SK-N-SH (cell line): Measurements from ENCODE around the gene CUEDC1. TPM values are rescaled to one million over a fixed set of nuclear protein-coding genes. Genes with fewer than 3 reads are reported as not detected.

ENCODE experiments used
- CTCF ChIA-PET: fragments of 300-600, 350-600 bp; formaldehyde crosslinking; extraction: SDS; loops from one replicate; lab custom pipeline; 2021; lab: Yijun Ruan, JAX
- POLR2A ChIA-PET: fragments of 350-600 bp; sonication (Branson Sonifier 250); formaldehyde crosslinking; extraction: SDS; loops from one replicate; lab custom pipeline; 2020; ENCODE audit warnings: antibody characterized with exemption, inconsistent platforms; lab: Yijun Ruan, JAX
- DNase-seq: peaks from one replicate; pipeline ENCODE4 v3.0.0; 2012
- H2AFZ ChIP-seq: fragments of 200-600 bp; sonication (generic); 2 replicates; pipeline ENCODE4 v1.8.1; 2016; ENCODE audit warnings: antibody characterized with exemption, mild to moderate bottlenecking, low read depth
- H3F3A ChIP-seq: fragments of 200-600 bp; sonication (generic); replicated peaks from 2 replicates; pipeline ENCODE3; 2016; ENCODE audit warnings: antibody characterized with exemption, mild to moderate bottlenecking; ENCODE audit not compliant: insufficient read depth
- H3K27ac ChIP-seq, 2 experiments: fragments of 200-500 bp in 1 of 2; fragments of 200-600 bp in 1 of 2; sonication (Bioruptor generic) in 1 of 2; sonication (generic), shearing (Covaris generic) in 1 of 2; 2 replicates each; pipeline versions ENCODE4 v1.5.1 to v1.6.1; 2014 to 2016; ENCODE audit warnings: low read depth in 2 of 2, inconsistent platforms in 1 of 2, low read length in 1 of 2, mild to moderate bottlenecking in 1 of 2, mixed read lengths in 1 of 2
- H3K27me3 ChIP-seq: fragments of 200-600 bp; sonication (generic), shearing (Covaris generic); 2 replicates; pipeline ENCODE4 v1.6.1; 2016; ENCODE audit warnings: mixed run types; ENCODE audit not compliant: insufficient read depth
- H3K36me3 ChIP-seq, 2 experiments: fragments of 200-500 bp in 1 of 2; fragments of 200-600 bp in 1 of 2; sonication (Bioruptor generic) in 1 of 2; sonication (generic) in 1 of 2; replicated peaks in 1 of 2; 2 replicates each; pipeline versions ENCODE3 to v1.5.1; 2014 to 2016; ENCODE audit warnings: low read length in 1 of 2, mild to moderate bottlenecking in 1 of 2; ENCODE audit not compliant: insufficient read depth in 2 of 2, control insufficient read depth in 1 of 2
- H3K4me1 ChIP-seq, 2 experiments: fragments of 200-500 bp in 1 of 2; fragments of 200-600 bp in 1 of 2; sonication (Bioruptor generic) in 1 of 2; sonication (generic), shearing (Covaris generic) in 1 of 2; 2 replicates each; pipeline versions ENCODE4 v1.5.1 to v1.6.1; 2014 to 2016; ENCODE audit warnings: low read depth in 1 of 2, low read length in 1 of 2, mixed run types in 1 of 2; ENCODE audit not compliant: insufficient read depth in 2 of 2, control insufficient read depth in 1 of 2
- H3K4me2 ChIP-seq: fragments of 200-600 bp; sonication (generic), shearing (Covaris generic); 2 replicates; pipeline ENCODE4 v1.6.1; 2017; ENCODE audit warnings: mixed run types
- H3K4me3 ChIP-seq, 2 experiments: fragments of 200-500 bp in 1 of 2; fragments of 200-600 bp in 1 of 2; sonication (Bioruptor generic) in 1 of 2; sonication (generic), shearing (Covaris generic) in 1 of 2; 2 replicates each; pipeline versions ENCODE4 v1.5.1 to v1.8.1; 2014 to 2016; ENCODE audit warnings: low read depth in 2 of 2, inconsistent platforms in 1 of 2, low read length in 1 of 2, mild to moderate bottlenecking in 1 of 2, mixed read lengths in 1 of 2, moderate library complexity in 1 of 2
- H3K79me2 ChIP-seq: fragments of 200-600 bp; sonication (generic); 2 replicates; pipeline ENCODE4 v1.8.1; 2017; ENCODE audit warnings: mild to moderate bottlenecking; ENCODE audit not compliant: insufficient read depth
- H3K9ac ChIP-seq: fragments of 200-600 bp; sonication (generic); 2 replicates; pipeline ENCODE4 v1.6.1; 2017; ENCODE audit warnings: mixed run types
- H3K9me2 ChIP-seq: fragments of 200-600 bp; sonication (generic); 2 replicates; pipeline ENCODE4 v1.6.1; 2017; ENCODE audit warnings: mixed run types
- H3K9me3 ChIP-seq: fragments of 200-600 bp; sonication (generic); 2 replicates; pipeline ENCODE4 v1.6.1; 2017; ENCODE audit warnings: mixed run types, mild to moderate bottlenecking, moderate library complexity
- H4K20me1 ChIP-seq: fragments of 200-600 bp; sonication (generic); 2 replicates; pipeline ENCODE4 v1.6.1; 2017; ENCODE audit warnings: mild to moderate bottlenecking, mixed run types; ENCODE audit not compliant: insufficient read depth
- ELF1 ChIP-seq: IDR thresholded peaks from 2 replicates; pipeline ENCODE4 v1.4.0; 2012
- FOSL2 ChIP-seq: IDR thresholded peaks from 2 replicates; pipeline ENCODE4 v1.4.0; 2012; ENCODE audit warnings: low read depth, mild to moderate bottlenecking, moderate library complexity, borderline replicate concordance
- FOXJ3 ChIP-seq: sonication (generic); formaldehyde crosslinking; IDR thresholded peaks from 2 replicates; pipeline ENCODE4 v1.5.1; 2020; ENCODE audit warnings: mild to moderate bottlenecking, missing genetic modification reagents
- FOXM1 ChIP-seq: IDR thresholded peaks from 2 replicates; pipeline ENCODE4 v1.4.0; 2012; ENCODE audit warnings: low read depth, mild to moderate bottlenecking
- GATA2 ChIP-seq: sonication (generic); formaldehyde crosslinking; IDR thresholded peaks from 2 replicates; pipeline ENCODE4 v1.5.0; 2020; ENCODE audit warnings: mild to moderate bottlenecking, missing genetic modification reagents
- IRF3 ChIP-seq: fragments of 150-350 bp; IDR thresholded peaks from 2 replicates; pipeline ENCODE4 v1.6.1; 2016; ENCODE audit warnings: mild to moderate bottlenecking, low read depth, low read length
- MEF2A ChIP-seq: IDR thresholded peaks from 2 replicates; pipeline ENCODE4 v1.4.0; 2012; ENCODE audit warnings: low read depth, borderline replicate concordance
- MXI1 ChIP-seq: IDR thresholded peaks from 2 replicates; pipeline ENCODE4 v1.6.1; 2012; ENCODE audit warnings: mild to moderate bottlenecking, low read depth, low read length, improper control_type of control experiment
- NFIC ChIP-seq: IDR thresholded peaks from 2 replicates; pipeline ENCODE4 v1.4.0; 2012; ENCODE audit warnings: borderline replicate concordance
- NRF1 ChIP-seq: IDR thresholded peaks from 2 replicates; pipeline ENCODE4 v1.6.1; 2012; ENCODE audit warnings: low read depth, mild to moderate bottlenecking, low read length
- RCOR1 ChIP-seq: fragments of 150-350 bp; IDR thresholded peaks from 2 replicates; pipeline ENCODE4 v1.6.1; 2017; ENCODE audit warnings: antibody characterized with exemption, low read length
- RFX5 ChIP-seq: IDR thresholded peaks from 2 replicates; pipeline ENCODE4 v1.6.1; 2012; ENCODE audit warnings: mild to moderate bottlenecking, improper control_type of control experiment, low read length
- RXRA ChIP-seq: IDR thresholded peaks from 2 replicates; pipeline ENCODE4 v1.4.0; 2012; ENCODE audit warnings: low read depth, mild to moderate bottlenecking, borderline replicate concordance
- SMC3 ChIP-seq: IDR thresholded peaks from 2 replicates; pipeline ENCODE4 v1.6.1; 2012; ENCODE audit warnings: low read depth, low read length, improper control_type of control experiment
- TCF12 ChIP-seq: IDR thresholded peaks from 2 replicates; pipeline ENCODE4 v1.4.0; 2012
- TEAD4 ChIP-seq: IDR thresholded peaks from 2 replicates; pipeline ENCODE4 v1.4.0; 2012; ENCODE audit warnings: mild to moderate bottlenecking, borderline replicate concordance; ENCODE audit not compliant: insufficient read depth
- YY1 ChIP-seq: IDR thresholded peaks from 2 replicates; pipeline ENCODE4 v1.4.0; 2012; ENCODE audit warnings: low read depth, mild to moderate bottlenecking
- WGBS: methylation state at CpG from one replicate; pipeline ENCODE4 v1.1.6; 2017; ENCODE audit warnings: low lambda C conversion rate; 5-methylcytosine and 5-hydroxymethylcytosine counted together
- polyA plus RNA-seq, 3 experiments: library from polyadenylated mRNA; depleted of rRNA; stranded (reverse); fragments of >200 nt; gene quantifications; 2 replicates each; pipeline ENCODE4 v1.2.3, GENCODE V29; 2012
- TF ChIP-seq, protein P1 (sequence below): IDR thresholded peaks from 2 replicates; pipeline ENCODE4 v1.4.0; 2012; ENCODE audit warnings: low read depth, borderline replicate concordance
- TF ChIP-seq, protein P2 (sequence below): IDR thresholded peaks from 2 replicates; pipeline ENCODE4 v1.4.0; 2012; ENCODE audit warnings: low read depth
- TF ChIP-seq, protein P3 (sequence below): fragments of 200-600 bp; sonication (generic); IDR thresholded peaks from 2 replicates; pipeline ENCODE4 v1.6.1; 2017; ENCODE audit warnings: antibody characterized with exemption, mild to moderate bottlenecking, moderate library complexity
- TF ChIP-seq, protein P4 (sequence below): IDR thresholded peaks from 2 replicates; pipeline ENCODE4 v1.4.0; 2012; ENCODE audit warnings: low read depth, borderline replicate concordance

CUEDC1 gene
- polyA plus RNA-seq, 1 of the 3 experiments (the other 2 are of a cell fraction), result 58.9 TPM

- TF ChIP-seq RFX5 (no peak), FOSL2 (no peak), TEAD4 (peak; percentile 55; the same call in 1 of the 2 replicates), MEF2A (no peak), NFIC (peak; percentile 70; the same call in 1 of the 2 replicates), YY1 (no peak), MXI1 (no peak), RCOR1 (no peak)
- TF ChIP-seq, protein P1, sequence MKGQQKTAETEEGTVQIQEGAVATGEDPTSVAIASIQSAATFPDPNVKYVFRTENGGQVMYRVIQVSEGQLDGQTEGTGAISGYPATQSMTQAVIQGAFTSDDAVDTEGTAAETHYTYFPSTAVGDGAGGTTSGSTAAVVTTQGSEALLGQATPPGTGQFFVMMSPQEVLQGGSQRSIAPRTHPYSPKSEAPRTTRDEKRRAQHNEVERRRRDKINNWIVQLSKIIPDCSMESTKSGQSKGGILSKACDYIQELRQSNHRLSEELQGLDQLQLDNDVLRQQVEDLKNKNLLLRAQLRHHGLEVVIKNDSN, result no peak; the same call in 1 of the 2 replicates
- TF ChIP-seq, protein P2, sequence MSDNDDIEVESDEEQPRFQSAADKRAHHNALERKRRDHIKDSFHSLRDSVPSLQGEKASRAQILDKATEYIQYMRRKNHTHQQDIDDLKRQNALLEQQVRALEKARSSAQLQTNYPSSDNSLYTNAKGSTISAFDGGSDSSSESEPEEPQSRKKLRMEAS, result peak; percentile 70
Observed at GRCh38 chr17:57881143-57881542, 74.1 kb downstream of the CUEDC1 start (continued).

DNA sequence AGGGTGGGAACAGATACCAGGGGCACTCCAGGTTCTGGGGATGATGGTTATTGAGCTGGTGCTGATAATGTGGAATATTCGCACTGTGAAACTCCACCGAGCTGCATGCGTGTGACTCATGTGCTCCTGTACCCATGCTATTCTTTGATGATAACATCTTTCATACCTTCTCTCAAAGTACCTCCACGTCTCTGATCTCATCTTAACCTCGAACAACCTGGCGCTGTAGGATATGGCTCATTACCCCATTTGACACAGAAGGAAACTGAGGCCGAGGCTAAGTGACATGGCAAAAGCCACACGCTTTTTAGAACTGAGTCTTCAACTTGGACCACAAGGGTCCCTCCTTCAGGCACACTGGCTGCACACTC lies 75.1 kb downstream of the CUEDC1 start:
- Histone ChIP-seq H3F3A (peaks cover 47% of the 10 kb centered on the region), H3K27ac (peak overlapping the region; percentile 72 to 100), H3K36me3 (peaks cover 15 to 21% of the 10 kb centered on the region in 2 experiments), H3K4me2 (peak overlapping the region; percentile 53), H4K20me1 (no peaks in the 10 kb centered on the region), H3K9me2 (no peaks in the 10 kb centered on the region), H3K4me1 (peaks cover 32 to 56% of the 10 kb centered on the region in 2 experiments), H3K27me3 (no peaks in the 10 kb centered on the region), H3K9ac (peak overlapping the region; percentile 61), H3K79me2 (peaks cover 40% of the 10 kb centered on the region), H2AFZ (no peak overlapping the region), H3K9me3 (no peaks in the 10 kb centered on the region), H3K4me3 (no peak overlapping the region)
- DNase-seq, result no peak
- TF ChIP-seq NRF1 (no peak), RXRA (no peak), TCF12 (no peak), SMC3 (no peak), FOXJ3 (CRISPR knock-in tag) (no peak), MXI1 (no peak), FOXM1 (no peak), GATA2 (CRISPR knock-in tag) (no peak), YY1 (no peak), IRF3 (no peak), RFX5 (no peak), ELF1 (no peak)
- TF ChIP-seq, protein P3, sequence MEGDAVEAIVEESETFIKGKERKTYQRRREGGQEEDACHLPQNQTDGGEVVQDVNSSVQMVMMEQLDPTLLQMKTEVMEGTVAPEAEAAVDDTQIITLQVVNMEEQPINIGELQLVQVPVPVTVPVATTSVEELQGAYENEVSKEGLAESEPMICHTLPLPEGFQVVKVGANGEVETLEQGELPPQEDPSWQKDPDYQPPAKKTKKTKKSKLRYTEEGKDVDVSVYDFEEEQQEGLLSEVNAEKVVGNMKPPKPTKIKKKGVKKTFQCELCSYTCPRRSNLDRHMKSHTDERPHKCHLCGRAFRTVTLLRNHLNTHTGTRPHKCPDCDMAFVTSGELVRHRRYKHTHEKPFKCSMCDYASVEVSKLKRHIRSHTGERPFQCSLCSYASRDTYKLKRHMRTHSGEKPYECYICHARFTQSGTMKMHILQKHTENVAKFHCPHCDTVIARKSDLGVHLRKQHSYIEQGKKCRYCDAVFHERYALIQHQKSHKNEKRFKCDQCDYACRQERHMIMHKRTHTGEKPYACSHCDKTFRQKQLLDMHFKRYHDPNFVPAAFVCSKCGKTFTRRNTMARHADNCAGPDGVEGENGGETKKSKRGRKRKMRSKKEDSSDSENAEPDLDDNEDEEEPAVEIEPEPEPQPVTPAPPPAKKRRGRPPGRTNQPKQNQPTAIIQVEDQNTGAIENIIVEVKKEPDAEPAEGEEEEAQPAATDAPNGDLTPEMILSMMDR, result no peak
- TF ChIP-seq, protein P4, sequence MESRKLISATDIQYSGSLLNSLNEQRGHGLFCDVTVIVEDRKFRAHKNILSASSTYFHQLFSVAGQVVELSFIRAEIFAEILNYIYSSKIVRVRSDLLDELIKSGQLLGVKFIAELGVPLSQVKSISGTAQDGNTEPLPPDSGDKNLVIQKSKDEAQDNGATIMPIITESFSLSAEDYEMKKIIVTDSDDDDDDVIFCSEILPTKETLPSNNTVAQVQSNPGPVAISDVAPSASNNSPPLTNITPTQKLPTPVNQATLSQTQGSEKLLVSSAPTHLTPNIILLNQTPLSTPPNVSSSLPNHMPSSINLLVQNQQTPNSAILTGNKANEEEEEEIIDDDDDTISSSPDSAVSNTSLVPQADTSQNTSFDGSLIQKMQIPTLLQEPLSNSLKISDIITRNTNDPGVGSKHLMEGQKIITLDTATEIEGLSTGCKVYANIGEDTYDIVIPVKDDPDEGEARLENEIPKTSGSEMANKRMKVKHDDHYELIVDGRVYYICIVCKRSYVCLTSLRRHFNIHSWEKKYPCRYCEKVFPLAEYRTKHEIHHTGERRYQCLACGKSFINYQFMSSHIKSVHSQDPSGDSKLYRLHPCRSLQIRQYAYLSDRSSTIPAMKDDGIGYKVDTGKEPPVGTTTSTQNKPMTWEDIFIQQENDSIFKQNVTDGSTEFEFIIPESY, result no peak
- CTCF ChIA-PET, result interaction anchor here (1.0 to 7.3 kb wide), 8 partner anchors 8 to 119 kb away, joined by 3 to 57 read pairs (median 4); no protein-coding TSS in a partner anchor
- WGBS, result 60% methylated on average over 8 of the region's 8 CpGs
- POLR2A ChIA-PET, result no interaction called here
